ENCODE measurements around the gene SPRING1. TPM values are rescaled to one million over a fixed set of nuclear protein-coding genes. Genes with fewer than 3 reads are reported as not detected.

SPRING1 gene
- total and polyA plus RNA-seq, 10 donors: 8.8 to 43.8 (median 23.7) TPM

DNA sequence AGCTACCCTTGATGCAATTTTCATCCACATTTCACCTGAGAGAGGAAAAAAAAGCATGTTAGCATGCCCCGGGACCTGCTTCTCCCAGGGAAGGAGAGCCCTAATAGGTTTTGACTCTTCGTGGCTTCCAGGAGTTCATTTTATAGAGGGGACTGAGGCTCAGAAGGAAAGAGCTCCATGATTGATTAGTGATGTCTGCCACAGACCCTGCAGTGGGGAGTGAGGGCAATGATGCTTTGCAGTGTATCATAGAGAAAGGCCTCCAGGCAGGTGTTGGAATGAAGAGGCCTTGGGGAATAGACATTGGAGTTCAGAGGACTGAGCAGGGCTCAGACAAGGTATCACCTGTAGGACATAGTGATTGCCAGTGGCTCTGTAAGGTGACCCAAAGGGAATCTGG is 41.7 kb upstream of the SPRING1 start:
- DNase-seq: peak; percentile 7
- Histone ChIP-seq H3K36me3 (peaks cover 0 to 33% (median 0%) of the 10 kb centered on the region in 6 donors), H3K27ac (no peak overlapping the region), H3K4me1 (no peaks in the 10 kb centered on the region), H3K4me3 (no peak overlapping the region), H3K9me3 (no peaks in the 10 kb centered on the region), H3K27me3 (replicated peaks in 1 of 7) (no peaks in the 10 kb centered on the region)
- intact Hi-C loops (cut with DNase I; ENCODE audit: low total_unique reads): no loop called here
- WGBS, 5 donors: 88 to 98% (median 94%) methylated on average over 2 of the region's 2 CpGs
- TF ChIP-seq, protein P1, sequence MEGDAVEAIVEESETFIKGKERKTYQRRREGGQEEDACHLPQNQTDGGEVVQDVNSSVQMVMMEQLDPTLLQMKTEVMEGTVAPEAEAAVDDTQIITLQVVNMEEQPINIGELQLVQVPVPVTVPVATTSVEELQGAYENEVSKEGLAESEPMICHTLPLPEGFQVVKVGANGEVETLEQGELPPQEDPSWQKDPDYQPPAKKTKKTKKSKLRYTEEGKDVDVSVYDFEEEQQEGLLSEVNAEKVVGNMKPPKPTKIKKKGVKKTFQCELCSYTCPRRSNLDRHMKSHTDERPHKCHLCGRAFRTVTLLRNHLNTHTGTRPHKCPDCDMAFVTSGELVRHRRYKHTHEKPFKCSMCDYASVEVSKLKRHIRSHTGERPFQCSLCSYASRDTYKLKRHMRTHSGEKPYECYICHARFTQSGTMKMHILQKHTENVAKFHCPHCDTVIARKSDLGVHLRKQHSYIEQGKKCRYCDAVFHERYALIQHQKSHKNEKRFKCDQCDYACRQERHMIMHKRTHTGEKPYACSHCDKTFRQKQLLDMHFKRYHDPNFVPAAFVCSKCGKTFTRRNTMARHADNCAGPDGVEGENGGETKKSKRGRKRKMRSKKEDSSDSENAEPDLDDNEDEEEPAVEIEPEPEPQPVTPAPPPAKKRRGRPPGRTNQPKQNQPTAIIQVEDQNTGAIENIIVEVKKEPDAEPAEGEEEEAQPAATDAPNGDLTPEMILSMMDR (IDR thresholded peaks at IDR 0.05 in 8 of 11, conservative IDR thresholded peaks at IDR 0.05 in 3 of 11): no peak
- no peak for TF ChIP-seq POLR2A (IDR thresholded peaks at IDR 0.05)
- TF ChIP-seq POLR2AphosphoS5 (IDR thresholded peaks at IDR 0.05): no peak

DNA sequence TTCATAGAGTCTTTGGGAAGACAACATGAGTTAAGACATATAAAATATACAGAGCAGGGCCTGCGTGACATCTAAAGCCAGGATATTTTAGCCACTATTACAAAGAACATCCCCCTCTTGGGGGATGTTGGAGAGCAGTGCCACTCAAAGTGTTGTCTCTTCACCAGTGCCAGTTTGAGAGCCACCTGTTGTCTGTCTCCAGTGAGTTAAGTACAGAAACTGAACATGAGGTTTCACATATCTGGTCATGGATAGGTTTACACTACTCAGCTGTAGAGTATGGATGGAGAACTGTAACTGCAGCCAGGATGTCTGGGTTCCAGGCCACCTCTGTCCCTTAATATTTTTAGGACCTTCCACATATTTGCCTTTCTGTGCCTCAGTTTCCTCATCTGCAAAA is 39.4 kb upstream of the SPRING1 start:
- no peak overlapping the region for H3K27ac ChIP-seq
- H3K36me3 ChIP-seq: peaks cover 0 to 21% (median 0%) of the 10 kb centered on the region in 6 donors
- intact Hi-C loops (cut with DNase I; ENCODE audit: low total_unique reads): no loop called here
- 85 to 100% (median 97%) methylated on average over 1 of the region's 1 CpG for WGBS, 5 donors
- no peak for DNase-seq
- H3K9me3 ChIP-seq: no peaks in the 10 kb centered on the region
- no peaks in the 10 kb centered on the region for H3K4me1 ChIP-seq
- H3K27me3 ChIP-seq (replicated peaks in 1 of 7): no peaks in the 10 kb centered on the region
- no peak for TF ChIP-seq POLR2A (IDR thresholded peaks at IDR 0.05)
- TF ChIP-seq POLR2AphosphoS5 (IDR thresholded peaks at IDR 0.05): no peak
- TF ChIP-seq, protein P1 (IDR thresholded peaks at IDR 0.05 in 8 of 11, conservative IDR thresholded peaks at IDR 0.05 in 3 of 11): no peak
- H3K4me3 ChIP-seq: no peak overlapping the region

- H3K27me3 ChIP-seq (replicated peaks in 1 of 7): no peaks in the 10 kb centered on the region
- intact Hi-C loops (cut with DNase I; ENCODE audit: low total_unique reads): no loop called here
Measured at GRCh38 chr12:116774020-116774419, 36.2 kb upstream of the SPRING1 start.

GRCh38 chr12:116773276-116773731 is 35.4 kb upstream of the SPRING1 start:
- H3K9me3 ChIP-seq: no peaks in the 10 kb centered on the region
- no peak overlapping the region for H3K27ac ChIP-seq
- intact Hi-C loops (cut with DNase I; ENCODE audit: low total_unique reads): no loop called here
- no peaks in the 10 kb centered on the region for H3K4me1 ChIP-seq
- peak; percentile 4 for DNase-seq
- 66 to 76% (median 73%) methylated on average over 4 of the region's 4 CpGs for WGBS, 5 donors
- no peak for TF ChIP-seq POLR2AphosphoS5 (IDR thresholded peaks at IDR 0.05)
- TF ChIP-seq, protein P1 (IDR thresholded peaks at IDR 0.05 in 8 of 11, conservative IDR thresholded peaks at IDR 0.05 in 3 of 11): no peak
- no peaks in the 10 kb centered on the region for H3K36me3 ChIP-seq
- no peaks in the 10 kb centered on the region for H3K27me3 ChIP-seq (replicated peaks in 1 of 7)
- H3K4me3 ChIP-seq: no peak overlapping the region

More at GRCh38 chr12:116774020-116774419, 36.2 kb upstream of the SPRING1 start:
- H3K4me3 ChIP-seq: no peak overlapping the region
- no peaks in the 10 kb centered on the region for H3K4me1 ChIP-seq
- no peak overlapping the region for H3K27ac ChIP-seq
- H3K9me3 ChIP-seq: no peaks in the 10 kb centered on the region
- peaks cover 0 to 2% (median 0%) of the 10 kb centered on the region in 6 donors for H3K36me3 ChIP-seq
- TF ChIP-seq, protein P1 (IDR thresholded peaks at IDR 0.05 in 8 of 11, conservative IDR thresholded peaks at IDR 0.05 in 3 of 11): no peak
- TF ChIP-seq POLR2AphosphoS5 (IDR thresholded peaks at IDR 0.05) (no peak), POLR2A (IDR thresholded peaks at IDR 0.05) (no peak)
- no peak for DNase-seq
- 57 to 85% (median 67%) methylated on average over 4 of the region's 4 CpGs for WGBS, 5 donors
